Gastrocnemius medialis (tissue), 4 donors: ENCODE results near the gene WEE1. TPM values are rescaled to one million over a fixed set of nuclear protein-coding genes. Genes with fewer than 3 reads are reported as not detected.

Experiments used
- ATAC-seq, 2 donors: fragments of 150-250 bp; one replicate each; pipeline ENCODE4 v1.9.1; 2016
- DNase-seq, 2 donors: peaks; one replicate each; pipeline ENCODE4 v3.0.0-alpha.2; 2019
- H3K27ac ChIP-seq, 4 donors: fragments of 200-600 bp; sonication (generic); 1 replicate in 1 of 4; 2 replicates in 3 of 4; pipeline ENCODE4 v1.5.1; 2016 to 2018; ENCODE audit warnings: mild to moderate bottlenecking in 2 of 4, moderate library complexity in 1 of 4
- H3K27me3 ChIP-seq, 3 donors: fragments of 200-600 bp; sonication (generic) in 2 of 3; 1 replicate in 1 of 3; 2 replicates in 2 of 3; pipeline versions ENCODE4 v1.5.1 to v1.6.0; 2016 to 2019; ENCODE audit warnings: mild to moderate bottlenecking in 1 of 3, moderate library complexity in 1 of 3
- H3K36me3 ChIP-seq, 2 donors: fragments of 200-600 bp; sonication (generic) in 1 of 2; one replicate each; pipeline ENCODE4 v1.5.1; 2017 to 2018
- H3K4me1 ChIP-seq, 2 donors: fragments of 200-600 bp; sonication (generic) in 1 of 2; one replicate each; pipeline ENCODE4 v1.5.1; 2016 to 2017; ENCODE audit warnings: mild to moderate bottlenecking in 2 of 2
- H3K4me3 ChIP-seq, 4 donors: fragments of 200-600 bp; sonication (generic) in 3 of 4; 1 replicate in 1 of 4; 2 replicates in 3 of 4; pipeline ENCODE4 v1.5.1; 2016 to 2019; ENCODE audit warnings: mild to moderate bottlenecking in 2 of 4
- H3K9me3 ChIP-seq, 3 donors: fragments of 200-600 bp; sonication (generic) in 2 of 3; 1 replicate in 1 of 3; 2 replicates in 2 of 3; pipeline ENCODE4 v1.5.1; 2016 to 2019
- POLR2A ChIP-seq, 2 donors: fragments of 450-650 bp; IDR thresholded peaks; one replicate each; pipeline ENCODE4 v1.6.1; 2017; ENCODE audit warnings: antibody characterized with exemption in 2 of 2, mild to moderate bottlenecking in 2 of 2, moderate library complexity in 2 of 2
- in situ Hi-C, 4 donors: fragments of 200-750 bp; cut with MboI; loops; one replicate each; pipeline versions ENCODE4 v1.15.0 to v1.8.0; 2017; ENCODE audit warnings: low sequenced_read_pairs in 4 of 4
- intact Hi-C: fragments of 100-400 bp; cut with DNase I; formaldehyde crosslinking; loops from one replicate; pipeline ENCODE4 v1.15.1; 2023; ENCODE audit warnings: low total_unique reads
- total RNA-seq, 4 donors: library from RNA; depleted of rRNA; stranded (reverse); fragments of >200 nt; gene quantifications; one replicate each; pipeline versions ENCODE4 v1.1.0 to v1.2.3, GENCODE V29; 2016
- TF ChIP-seq, protein P1 (sequence below), 5 experiments: fragments of 450-650 bp in 3 of 5; fragments of 200-600 bp in 2 of 5; sonication (generic) in 2 of 5; IDR thresholded peaks in 4 of 5; conservative IDR thresholded peaks in 1 of 5; 1 replicate in 4 of 5; 2 replicates in 1 of 5; pipeline ENCODE4 v1.5.1; 2016 to 2019; ENCODE audit warnings: antibody characterized with exemption in 5 of 5, mild to moderate bottlenecking in 3 of 5, moderate library complexity in 3 of 5

WEE1 gene
- total RNA-seq, 4 donors from 2014 or later: 6.8 to 16.2 (median 10.6) TPM

DNA sequence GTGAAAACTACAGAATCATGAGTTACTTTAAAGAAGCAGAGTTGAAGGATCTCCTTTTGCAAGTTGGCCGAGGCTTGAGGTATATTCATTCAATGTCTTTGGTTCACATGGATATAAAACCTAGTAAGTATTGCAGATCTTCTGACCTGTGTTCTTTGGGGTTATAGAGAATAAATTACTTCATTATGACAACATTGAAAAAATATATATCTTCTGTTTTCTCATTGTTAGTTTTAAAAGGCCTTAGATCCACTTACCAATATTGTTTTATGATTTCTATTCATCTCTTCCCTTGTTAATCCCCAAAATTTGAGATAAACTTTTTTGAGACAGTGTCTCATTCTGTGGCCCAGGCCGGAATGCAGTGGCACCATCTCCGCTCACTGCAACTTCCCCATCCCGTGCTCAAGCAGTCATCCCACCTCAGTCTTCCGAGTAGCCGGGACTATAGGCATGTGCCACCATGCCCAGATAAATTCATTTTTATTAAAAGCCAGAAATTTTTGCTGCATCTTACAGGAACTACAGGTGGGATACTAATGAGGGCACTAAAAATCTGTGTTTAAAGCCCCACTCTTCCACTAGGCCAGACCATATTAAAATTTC is 8.2 kb downstream of the WEE1 start:
- no peaks in the 10 kb centered on the region for H3K9me3 ChIP-seq
- H3K4me3 ChIP-seq: no peak overlapping the region
- DNase-seq: no peak
- no peaks in the 10 kb centered on the region for H3K27me3 ChIP-seq
- no peak overlapping the region for H3K27ac ChIP-seq
- peaks cover 0 to 5% of the 10 kb centered on the region in 2 donors for H3K4me1 ChIP-seq
- TF ChIP-seq, protein P1, sequence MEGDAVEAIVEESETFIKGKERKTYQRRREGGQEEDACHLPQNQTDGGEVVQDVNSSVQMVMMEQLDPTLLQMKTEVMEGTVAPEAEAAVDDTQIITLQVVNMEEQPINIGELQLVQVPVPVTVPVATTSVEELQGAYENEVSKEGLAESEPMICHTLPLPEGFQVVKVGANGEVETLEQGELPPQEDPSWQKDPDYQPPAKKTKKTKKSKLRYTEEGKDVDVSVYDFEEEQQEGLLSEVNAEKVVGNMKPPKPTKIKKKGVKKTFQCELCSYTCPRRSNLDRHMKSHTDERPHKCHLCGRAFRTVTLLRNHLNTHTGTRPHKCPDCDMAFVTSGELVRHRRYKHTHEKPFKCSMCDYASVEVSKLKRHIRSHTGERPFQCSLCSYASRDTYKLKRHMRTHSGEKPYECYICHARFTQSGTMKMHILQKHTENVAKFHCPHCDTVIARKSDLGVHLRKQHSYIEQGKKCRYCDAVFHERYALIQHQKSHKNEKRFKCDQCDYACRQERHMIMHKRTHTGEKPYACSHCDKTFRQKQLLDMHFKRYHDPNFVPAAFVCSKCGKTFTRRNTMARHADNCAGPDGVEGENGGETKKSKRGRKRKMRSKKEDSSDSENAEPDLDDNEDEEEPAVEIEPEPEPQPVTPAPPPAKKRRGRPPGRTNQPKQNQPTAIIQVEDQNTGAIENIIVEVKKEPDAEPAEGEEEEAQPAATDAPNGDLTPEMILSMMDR (IDR thresholded peaks at IDR 0.05 in 4 of 5, conservative IDR thresholded peaks at IDR 0.05 in 1 of 5): no peak
- TF ChIP-seq POLR2A (IDR thresholded peaks at IDR 0.05): no peak
- ATAC-seq: no peak
- in situ Hi-C loops (no loop called here), intact Hi-C loops (no loop called here)
- peaks cover 0 to 67% of the 10 kb centered on the region in 2 donors for H3K36me3 ChIP-seq

DNA sequence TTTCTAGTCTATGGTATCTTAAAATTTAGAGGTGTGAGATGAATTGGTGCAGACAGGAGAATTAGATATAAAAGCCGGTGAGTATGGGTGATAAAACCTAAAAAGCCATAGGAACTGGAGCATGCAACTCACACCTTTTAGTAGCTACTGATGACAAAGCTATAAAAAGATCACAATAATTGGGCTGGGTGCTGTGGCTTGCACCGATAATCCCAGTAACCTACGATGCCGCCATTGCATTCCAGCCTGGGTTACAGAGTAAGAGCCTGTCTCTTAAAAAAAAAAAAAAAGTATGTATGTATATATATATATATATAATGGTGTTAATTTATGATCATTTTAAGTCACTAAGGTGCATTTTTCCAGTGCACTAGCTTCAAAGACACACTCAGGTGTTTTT is 17.2 kb downstream of the WEE1 start:
- Histone ChIP-seq H3K4me3 (no peak overlapping the region), H3K27ac (no peak overlapping the region), H3K36me3 (peaks cover 0 to 28% of the 10 kb centered on the region in 2 donors), H3K4me1 (no peaks in the 10 kb centered on the region), H3K9me3 (no peaks in the 10 kb centered on the region), H3K27me3 (no peaks in the 10 kb centered on the region)
- in situ Hi-C loops: no loop called here
- ATAC-seq (no peak), DNase-seq (no peak)
- no peak for TF ChIP-seq POLR2A (IDR thresholded peaks at IDR 0.05)
- TF ChIP-seq, protein P1 (IDR thresholded peaks at IDR 0.05 in 4 of 5, conservative IDR thresholded peaks at IDR 0.05 in 1 of 5): no peak
- intact Hi-C loops: no loop called here

DNA sequence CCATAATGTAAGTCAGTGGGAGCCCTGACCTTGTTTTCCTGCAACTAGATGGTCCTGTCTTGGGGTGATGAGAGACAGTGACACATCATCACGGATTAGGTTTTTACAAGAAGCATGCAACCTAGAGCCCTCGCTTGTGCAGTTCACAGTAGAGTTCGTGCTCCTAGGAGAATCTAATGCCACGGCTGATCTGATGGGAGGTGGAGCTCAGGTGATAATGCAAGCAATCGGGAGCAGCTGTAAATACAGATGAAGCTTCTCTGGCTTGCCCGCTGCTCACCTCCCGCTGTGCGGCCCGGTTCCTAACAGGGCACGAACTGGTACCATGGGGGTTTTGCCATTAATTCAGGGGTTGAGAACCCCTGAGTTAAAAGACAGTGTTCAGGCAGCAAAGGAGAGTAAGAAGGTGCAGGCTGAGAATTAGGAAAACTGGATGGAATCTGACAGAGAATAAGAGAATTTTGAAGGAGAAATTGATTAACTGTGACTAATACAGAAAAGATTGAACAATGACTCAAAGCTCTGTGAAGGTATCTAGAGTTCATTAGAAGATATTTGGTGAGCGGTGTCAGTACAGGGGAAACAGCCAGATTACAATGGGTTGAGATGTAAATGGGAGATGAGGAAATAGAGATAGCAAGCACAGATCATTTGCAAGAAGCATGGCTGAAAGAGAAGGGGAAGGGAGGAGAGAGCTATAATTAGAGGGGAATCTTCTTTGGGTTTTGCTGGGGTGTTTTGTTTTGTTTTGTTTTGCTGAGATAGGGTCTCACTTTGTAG is 21.0 kb downstream of the WEE1 start:
- no peaks in the 10 kb centered on the region for H3K27me3 ChIP-seq
- H3K9me3 ChIP-seq: no peaks in the 10 kb centered on the region
- TF ChIP-seq POLR2A (IDR thresholded peaks at IDR 0.05): no peak
- TF ChIP-seq, protein P1 (IDR thresholded peaks at IDR 0.05 in 4 of 5, conservative IDR thresholded peaks at IDR 0.05 in 1 of 5): no peak
- no peak for DNase-seq
- no peak overlapping the region for H3K27ac ChIP-seq
- intact Hi-C loops: no loop called here
- in situ Hi-C loops: no loop called here
- no peak for ATAC-seq
- no peaks in the 10 kb centered on the region for H3K4me1 ChIP-seq
- H3K36me3 ChIP-seq: no peaks in the 10 kb centered on the region
- H3K4me3 ChIP-seq: no peak overlapping the region

DNA sequence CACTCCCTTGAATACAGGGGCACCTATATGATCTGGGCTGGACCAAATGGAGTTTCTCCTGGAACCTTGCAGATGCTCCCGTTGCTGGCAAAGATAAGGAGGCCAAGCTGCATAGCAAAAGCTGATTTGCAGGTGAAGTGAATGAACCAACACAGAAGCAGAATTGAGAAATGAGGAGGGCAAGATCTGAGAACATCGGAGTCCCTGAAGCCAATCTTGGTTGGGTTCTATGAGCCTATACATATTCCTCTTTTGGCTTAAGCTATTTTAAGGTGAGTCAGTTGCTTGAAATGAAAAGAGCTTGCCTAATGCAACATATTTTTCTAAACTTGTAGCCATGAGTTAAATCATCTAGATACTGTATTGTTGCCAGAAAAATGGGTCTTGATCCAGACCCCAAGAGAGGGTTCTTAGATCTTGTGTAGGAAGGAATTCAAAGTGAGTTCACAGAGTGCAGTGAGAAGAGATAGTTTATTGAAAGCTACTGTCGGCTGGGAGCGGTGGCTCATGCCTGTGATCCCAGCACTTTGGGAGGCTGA is 23.5 kb downstream of the WEE1 start:
- Histone ChIP-seq H3K9me3 (no peaks in the 10 kb centered on the region), H3K27ac (no peak overlapping the region), H3K4me1 (no peaks in the 10 kb centered on the region), H3K4me3 (no peak overlapping the region), H3K36me3 (no peaks in the 10 kb centered on the region), H3K27me3 (no peaks in the 10 kb centered on the region)
- DNase-seq (no peak), ATAC-seq (no peak)
- TF ChIP-seq POLR2A (IDR thresholded peaks at IDR 0.05): no peak
- TF ChIP-seq, protein P1 (IDR thresholded peaks at IDR 0.05 in 4 of 5, conservative IDR thresholded peaks at IDR 0.05 in 1 of 5): no peak
- in situ Hi-C loops: no loop called here
- intact Hi-C loops: no loop called here
